ENCODE results near the gene LARP4B.
A peak's percentile ranks its signal among the peaks of the same experiment; 100 is the strongest.

LARP4B gene

DNA sequence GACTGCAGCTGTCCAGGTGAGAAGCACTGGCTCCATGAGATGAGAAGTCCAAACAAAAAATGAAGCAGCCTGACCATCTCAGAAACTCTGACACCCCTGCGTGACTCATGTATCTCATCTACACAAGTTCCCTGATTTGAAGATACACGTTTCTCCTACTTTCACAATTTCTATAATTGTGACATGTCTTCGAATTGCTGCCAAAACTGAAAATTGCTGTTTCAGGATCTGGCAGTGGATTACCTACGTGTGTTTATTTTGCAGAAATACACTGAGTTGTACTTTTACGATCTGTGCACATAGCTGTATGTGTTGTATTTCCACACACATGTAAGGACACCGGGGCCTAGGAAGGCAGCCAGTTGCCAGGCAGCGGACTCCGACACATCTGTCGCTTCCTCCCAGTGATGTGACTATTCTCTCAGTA, 53.2 kb downstream of the LARP4B start:
- DNase-seq (ENCODE audit: low read depth), result peak; percentile 3
- no peak overlapping the region for H3K4me3 ChIP-seq (ENCODE audit: control insufficient read depth, low read depth, low read length)
- TF ChIP-seq, protein P1, sequence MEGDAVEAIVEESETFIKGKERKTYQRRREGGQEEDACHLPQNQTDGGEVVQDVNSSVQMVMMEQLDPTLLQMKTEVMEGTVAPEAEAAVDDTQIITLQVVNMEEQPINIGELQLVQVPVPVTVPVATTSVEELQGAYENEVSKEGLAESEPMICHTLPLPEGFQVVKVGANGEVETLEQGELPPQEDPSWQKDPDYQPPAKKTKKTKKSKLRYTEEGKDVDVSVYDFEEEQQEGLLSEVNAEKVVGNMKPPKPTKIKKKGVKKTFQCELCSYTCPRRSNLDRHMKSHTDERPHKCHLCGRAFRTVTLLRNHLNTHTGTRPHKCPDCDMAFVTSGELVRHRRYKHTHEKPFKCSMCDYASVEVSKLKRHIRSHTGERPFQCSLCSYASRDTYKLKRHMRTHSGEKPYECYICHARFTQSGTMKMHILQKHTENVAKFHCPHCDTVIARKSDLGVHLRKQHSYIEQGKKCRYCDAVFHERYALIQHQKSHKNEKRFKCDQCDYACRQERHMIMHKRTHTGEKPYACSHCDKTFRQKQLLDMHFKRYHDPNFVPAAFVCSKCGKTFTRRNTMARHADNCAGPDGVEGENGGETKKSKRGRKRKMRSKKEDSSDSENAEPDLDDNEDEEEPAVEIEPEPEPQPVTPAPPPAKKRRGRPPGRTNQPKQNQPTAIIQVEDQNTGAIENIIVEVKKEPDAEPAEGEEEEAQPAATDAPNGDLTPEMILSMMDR (IDR thresholded peaks at IDR 0.05; ENCODE audit: control insufficient read depth, insufficient read depth, low read depth, low read length, missing control alignments), result no peak

DNA sequence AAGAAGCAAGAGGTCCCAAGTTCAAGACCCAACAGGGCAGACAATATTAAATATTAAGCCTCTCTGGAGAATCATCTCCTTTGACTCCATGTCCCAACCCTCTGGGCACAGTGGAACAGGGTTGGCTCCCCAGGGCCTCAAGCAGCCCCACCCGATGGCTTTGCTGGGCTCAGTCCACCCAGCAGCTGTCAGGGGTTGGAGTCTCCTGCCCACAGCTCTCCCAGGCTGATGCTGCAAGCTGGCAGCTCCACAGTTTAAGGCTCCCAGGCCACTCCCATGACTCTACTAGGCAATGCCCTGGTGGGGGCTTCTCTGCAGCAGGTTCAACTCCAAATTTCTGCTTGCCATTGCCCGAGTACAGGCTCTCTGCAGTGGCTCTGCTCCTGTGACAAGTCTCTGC, 55.1 kb downstream of the LARP4B start:
- TF ChIP-seq, protein P1 (IDR thresholded peaks at IDR 0.05; ENCODE audit: control insufficient read depth, insufficient read depth, low read depth, low read length, missing control alignments), result no peak
- H3K4me3 ChIP-seq (ENCODE audit: control insufficient read depth, low read depth, low read length), result no peak overlapping the region
- DNase-seq (ENCODE audit: low read depth), result no peak

GRCh38 chr10:873020-873419, 58.5 kb downstream of the LARP4B start:
- no peak for DNase-seq (ENCODE audit: low read depth)
- TF ChIP-seq, protein P1 (IDR thresholded peaks at IDR 0.05; ENCODE audit: control insufficient read depth, insufficient read depth, low read depth, low read length, missing control alignments), result no peak

GRCh38 chr10:871951-872403, 59.5 kb downstream of the LARP4B start:
- DNase-seq (ENCODE audit: low read depth), result no peak
- H3K4me3 ChIP-seq (ENCODE audit: control insufficient read depth, low read depth, low read length), result no peak overlapping the region

More at GRCh38 chr10:873020-873419, 58.5 kb downstream of the LARP4B start:
- no peak overlapping the region for H3K4me3 ChIP-seq (ENCODE audit: control insufficient read depth, low read depth, low read length)

GRCh38 chr10:870564-871166, 60.8 kb downstream of the LARP4B start:
- DNase-seq (ENCODE audit: low read depth), result no peak
- H3K4me3 ChIP-seq (ENCODE audit: control insufficient read depth, low read depth, low read length), result no peak overlapping the region
- TF ChIP-seq, protein P1 (IDR thresholded peaks at IDR 0.05; ENCODE audit: control insufficient read depth, insufficient read depth, low read depth, low read length, missing control alignments), result no peak

More at GRCh38 chr10:871951-872403, 59.5 kb downstream of the LARP4B start:
- TF ChIP-seq, protein P1 (IDR thresholded peaks at IDR 0.05; ENCODE audit: control insufficient read depth, insufficient read depth, low read depth, low read length, missing control alignments), result no peak

DNA sequence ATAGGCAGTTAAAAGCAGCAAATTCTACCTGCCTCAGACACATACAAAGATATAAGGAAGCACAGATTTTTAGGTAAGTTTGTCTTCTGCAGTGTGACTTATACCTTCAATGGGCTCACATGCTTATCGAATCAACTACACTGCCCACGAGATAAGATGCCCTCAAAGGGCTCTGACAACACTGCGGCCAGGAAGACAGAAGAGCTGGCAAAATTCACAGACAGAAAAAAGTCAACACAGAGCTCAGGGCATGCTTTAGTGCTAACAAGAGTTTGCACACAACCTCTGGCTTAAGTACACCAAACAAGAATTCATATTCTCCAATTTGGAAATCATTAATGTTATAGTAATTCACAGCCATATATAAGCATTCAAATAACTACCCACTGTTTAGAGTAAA, 62.3 kb downstream of the LARP4B start:
- no peak for DNase-seq (ENCODE audit: low read depth)
- TF ChIP-seq, protein P1 (IDR thresholded peaks at IDR 0.05; ENCODE audit: control insufficient read depth, insufficient read depth, low read depth, low read length, missing control alignments), result no peak

More for the DNA sequence above, 62.3 kb downstream of the LARP4B start:
- H3K4me3 ChIP-seq (ENCODE audit: control insufficient read depth, low read depth, low read length), result no peak overlapping the region

All from AG09309 (cell line).